HepG2 (cell line): ENCODE data around the gene SH3BP2. TPM values are rescaled to one million over a fixed set of nuclear protein-coding genes. Genes with fewer than 3 reads are reported as not detected.
A peak's percentile ranks its signal among the peaks of the same experiment; 100 is the strongest.

Experiments used
- CENPX ChIP-seq: sonication (generic); formaldehyde crosslinking; IDR thresholded peaks from 2 replicates; pipeline ENCODE4 v1.9.0; 2021; ENCODE audit warnings: mild to moderate bottlenecking, missing genetic modification reagents, moderate library complexity
- ELF1 ChIP-seq: sonication (generic); formaldehyde crosslinking; IDR thresholded peaks from 2 replicates; pipeline ENCODE4 v1.4.0; 2020; ENCODE audit warnings: missing genetic modification reagents
- ESRRA ChIP-seq: sonication (generic); formaldehyde crosslinking; IDR thresholded peaks from 2 replicates; pipeline ENCODE4 v1.5.1; 2020; ENCODE audit warnings: mild to moderate bottlenecking, low read depth, missing genetic modification reagents
- KDM5B ChIP-seq: sonication (generic); formaldehyde crosslinking; IDR thresholded peaks from 2 replicates; pipeline ENCODE4 v1.4.0; 2020; ENCODE audit warnings: missing genetic modification reagents, mild to moderate bottlenecking, borderline replicate concordance
- KLF11 ChIP-seq: IDR thresholded peaks from 2 replicates; pipeline ENCODE4 v1.6.1; 2016; ENCODE audit warnings: missing compliant biosample characterization
- MEIS1 ChIP-seq: sonication (generic); formaldehyde crosslinking; IDR thresholded peaks from 2 replicates; pipeline ENCODE4 v1.9.0; 2021; ENCODE audit warnings: mild to moderate bottlenecking, missing genetic modification reagents, moderate library complexity, borderline replicate concordance
- MTA1 ChIP-seq: sonication (generic); formaldehyde crosslinking; IDR thresholded peaks from 2 replicates; pipeline ENCODE4 v1.4.0; 2020; ENCODE audit warnings: missing genetic modification reagents, mild to moderate bottlenecking, borderline replicate concordance
- NCOA2 ChIP-seq: sonication (generic); formaldehyde crosslinking; IDR thresholded peaks from 2 replicates; pipeline ENCODE4 v1.8.0; 2022; ENCODE audit warnings: inconsistent platforms
- PCBP2 ChIP-seq: fragments of 200-400 bp; formaldehyde crosslinking; optimal IDR thresholded peaks from 2 replicates; pipeline ENCODE3; 2018; ENCODE audit warnings: low read length, low read depth; ENCODE audit not compliant: poor library complexity, severe bottlenecking
- SAP130 ChIP-seq: IDR thresholded peaks from 2 replicates; pipeline ENCODE4 v1.6.1; 2016; ENCODE audit warnings: low read depth
- SMC3 ChIP-seq: IDR thresholded peaks from 2 replicates; pipeline ENCODE4 v1.6.1; 2011; ENCODE audit warnings: low read length, improper control_type of control experiment
- TBX3 ChIP-seq: fragments of 450-650 bp; IDR thresholded peaks from 2 replicates; pipeline ENCODE4 v1.6.1; 2017; ENCODE audit warnings: antibody characterized with exemption, mild to moderate bottlenecking, inconsistent platforms, borderline replicate concordance
- ZBTB38 ChIP-seq: sonication (generic); formaldehyde crosslinking; IDR thresholded peaks from 2 replicates; pipeline ENCODE4 v1.5.1; 2020; ENCODE audit warnings: mild to moderate bottlenecking, missing genetic modification reagents
- ZFX ChIP-seq: sonication (generic); formaldehyde crosslinking; IDR thresholded peaks from 2 replicates; pipeline ENCODE4 v1.4.0; 2020; ENCODE audit warnings: mild to moderate bottlenecking, low read depth, missing genetic modification reagents, moderate library complexity
- ZFY ChIP-seq: sonication (generic); formaldehyde crosslinking; IDR thresholded peaks from 2 replicates; pipeline ENCODE4 v1.4.0; 2020; ENCODE audit warnings: missing genetic modification reagents
- ZNF232 ChIP-seq: sonication (generic); formaldehyde crosslinking; IDR thresholded peaks from 2 replicates; pipeline ENCODE4 v1.4.0; 2020; ENCODE audit warnings: missing genetic modification reagents, borderline replicate concordance
- ZNF260 ChIP-seq: sonication (generic); formaldehyde crosslinking; IDR thresholded peaks from 2 replicates; pipeline ENCODE4 v1.4.0; 2020; ENCODE audit warnings: missing genetic modification reagents, low read depth, mild to moderate bottlenecking, borderline replicate concordance
- ZNF263 ChIP-seq: sonication (generic); formaldehyde crosslinking; IDR thresholded peaks from 2 replicates; pipeline ENCODE4 v1.4.0; 2020; ENCODE audit warnings: missing genetic modification reagents
- ZNF737 ChIP-seq: sonication (generic); formaldehyde crosslinking; IDR thresholded peaks from 2 replicates; pipeline ENCODE4 v1.5.0; 2020; ENCODE audit warnings: missing genetic modification reagents, mild to moderate bottlenecking, borderline replicate concordance
- ZNF740 ChIP-seq: sonication (generic); formaldehyde crosslinking; IDR thresholded peaks from 2 replicates; pipeline ENCODE4 v1.4.0; 2020; ENCODE audit warnings: missing genetic modification reagents
- polyA plus RNA-seq, 8 experiments: library from polyadenylated mRNA; depleted of rRNA in 3 of 8; stranded (reverse) in 7 of 8; unstranded in 1 of 8; fragments of >200 nt; fragmentation: Illumina TruSeq in 4 of 8; extraction: Trizol in 4 of 8; gene quantifications; 2 replicates each; pipeline versions ENCODE4 v1.2.1 to v1.2.3, GENCODE V29; 2011 to 2016; ENCODE audit warnings: low read depth in 4 of 8, missing spikeins in 1 of 8, mixed read lengths in 1 of 8; ENCODE audit not compliant: insufficient read depth in 1 of 8
- total RNA-seq, 5 experiments: library from RNA; depleted of rRNA; stranded (reverse); fragments of >200 nt; fragmentation: Illumina TruSeq; extraction: Trizol; gene quantifications; 2 replicates each; pipeline ENCODE4 v1.2.3, GENCODE V29; 2016; ENCODE audit warnings: low read depth in 1 of 5
- TF ChIP-seq, protein P1 (sequence below): sonication (generic); formaldehyde crosslinking; IDR thresholded peaks from 2 replicates; pipeline ENCODE4 v1.8.0; 2022; ENCODE audit warnings: mild to moderate bottlenecking, missing genetic modification reagents, moderate library complexity
- TF ChIP-seq, protein P2 (sequence below): sonication (generic); formaldehyde crosslinking; IDR thresholded peaks from 2 replicates; pipeline ENCODE4 v1.5.1; 2020; ENCODE audit warnings: mild to moderate bottlenecking, missing genetic modification reagents, moderate library complexity
- TF ChIP-seq, protein P3 (sequence below): IDR thresholded peaks from 2 replicates; pipeline ENCODE4 v1.6.1; 2016; ENCODE audit warnings: missing biosample characterization, missing genetic modification reagents, low read depth

Gene SH3BP2
- total and polyA plus RNA-seq, 2 of the 13 experiments (the other 11 are each of a cell fraction or from before 2014, with no cell fraction given): 16.9 to 34.5 TPM

DNA sequence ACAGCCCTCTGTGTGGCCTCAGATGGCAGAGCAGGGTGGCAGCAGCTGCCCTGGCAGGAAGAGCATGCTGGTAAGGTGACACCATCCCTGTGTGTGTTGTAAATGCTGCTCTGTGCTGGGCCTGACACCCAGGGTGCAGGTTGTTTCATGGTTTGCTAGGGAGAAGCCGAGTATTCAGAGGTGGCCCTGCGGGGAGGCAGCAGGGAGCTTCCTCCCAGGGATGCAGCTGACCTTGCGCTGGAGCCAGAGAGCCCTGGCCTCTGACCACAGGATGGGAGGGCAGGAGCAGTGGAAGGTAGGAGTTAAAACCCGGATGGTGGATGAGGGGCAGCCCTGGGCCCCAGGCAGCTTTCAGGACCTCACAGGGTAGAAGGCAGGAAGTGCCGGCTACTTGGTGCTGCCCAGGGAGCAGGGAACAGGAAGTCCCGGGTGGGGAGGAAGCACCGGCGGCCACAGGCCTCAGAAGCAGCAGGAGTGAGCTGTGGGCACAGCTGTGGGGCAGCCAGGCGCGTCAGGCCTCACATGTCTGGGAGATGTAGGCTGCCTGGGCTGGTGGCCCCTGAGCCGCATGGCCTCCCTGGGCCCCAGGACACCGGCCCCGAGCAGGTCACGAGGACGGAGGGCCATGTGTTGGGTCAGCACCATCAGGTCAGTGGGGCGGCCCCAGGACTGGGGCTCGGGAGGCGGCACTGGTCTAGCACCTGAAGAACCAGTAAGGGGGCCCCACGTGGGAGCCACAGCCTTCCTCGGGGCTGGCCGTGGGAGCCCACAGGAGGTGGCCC lies 19.1 kb downstream of the SH3BP2 start (continued):
- TF ChIP-seq, protein P1, sequence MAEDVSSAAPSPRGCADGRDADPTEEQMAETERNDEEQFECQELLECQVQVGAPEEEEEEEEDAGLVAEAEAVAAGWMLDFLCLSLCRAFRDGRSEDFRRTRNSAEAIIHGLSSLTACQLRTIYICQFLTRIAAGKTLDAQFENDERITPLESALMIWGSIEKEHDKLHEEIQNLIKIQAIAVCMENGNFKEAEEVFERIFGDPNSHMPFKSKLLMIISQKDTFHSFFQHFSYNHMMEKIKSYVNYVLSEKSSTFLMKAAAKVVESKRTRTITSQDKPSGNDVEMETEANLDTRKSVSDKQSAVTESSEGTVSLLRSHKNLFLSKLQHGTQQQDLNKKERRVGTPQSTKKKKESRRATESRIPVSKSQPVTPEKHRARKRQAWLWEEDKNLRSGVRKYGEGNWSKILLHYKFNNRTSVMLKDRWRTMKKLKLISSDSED: no peak
- TF ChIP-seq ZNF260 (CRISPR knock-in tag) (0 out of 2 replicates have a peak, but pooled peaks have one; percentile 39), KLF11 (no peak), ESRRA (CRISPR knock-in tag) (0 out of 2 replicates have a peak, but pooled peaks have one; percentile 32), NCOA2 (CRISPR knock-in tag) (0 out of 2 replicates have a peak, but pooled peaks have one; percentile 18), ELF1 (peak; percentile 61), SMC3 (no peak), ZFX (peak; percentile 35; the same call in 1 of the 2 replicates), TBX3 (no peak), ZFY (peak; percentile 28; the same call in 1 of the 2 replicates), ZNF232 (CRISPR knock-in tag) (no peak), PCBP2 (no peak), KDM5B (no peak), MEIS1 (CRISPR knock-in tag) (no peak), ZNF263 (CRISPR knock-in tag) (peak; percentile 44; the same call in 1 of the 2 replicates), MTA1 (no peak), ZNF737 (CRISPR knock-in tag) (no peak), CENPX (CRISPR knock-in tag) (no peak), SAP130 (CRISPR knock-in tag) (peak; percentile 54), ZNF740 (CRISPR knock-in tag) (no peak), ZBTB38 (CRISPR knock-in tag) (peak; percentile 83)
- TF ChIP-seq, protein P2, sequence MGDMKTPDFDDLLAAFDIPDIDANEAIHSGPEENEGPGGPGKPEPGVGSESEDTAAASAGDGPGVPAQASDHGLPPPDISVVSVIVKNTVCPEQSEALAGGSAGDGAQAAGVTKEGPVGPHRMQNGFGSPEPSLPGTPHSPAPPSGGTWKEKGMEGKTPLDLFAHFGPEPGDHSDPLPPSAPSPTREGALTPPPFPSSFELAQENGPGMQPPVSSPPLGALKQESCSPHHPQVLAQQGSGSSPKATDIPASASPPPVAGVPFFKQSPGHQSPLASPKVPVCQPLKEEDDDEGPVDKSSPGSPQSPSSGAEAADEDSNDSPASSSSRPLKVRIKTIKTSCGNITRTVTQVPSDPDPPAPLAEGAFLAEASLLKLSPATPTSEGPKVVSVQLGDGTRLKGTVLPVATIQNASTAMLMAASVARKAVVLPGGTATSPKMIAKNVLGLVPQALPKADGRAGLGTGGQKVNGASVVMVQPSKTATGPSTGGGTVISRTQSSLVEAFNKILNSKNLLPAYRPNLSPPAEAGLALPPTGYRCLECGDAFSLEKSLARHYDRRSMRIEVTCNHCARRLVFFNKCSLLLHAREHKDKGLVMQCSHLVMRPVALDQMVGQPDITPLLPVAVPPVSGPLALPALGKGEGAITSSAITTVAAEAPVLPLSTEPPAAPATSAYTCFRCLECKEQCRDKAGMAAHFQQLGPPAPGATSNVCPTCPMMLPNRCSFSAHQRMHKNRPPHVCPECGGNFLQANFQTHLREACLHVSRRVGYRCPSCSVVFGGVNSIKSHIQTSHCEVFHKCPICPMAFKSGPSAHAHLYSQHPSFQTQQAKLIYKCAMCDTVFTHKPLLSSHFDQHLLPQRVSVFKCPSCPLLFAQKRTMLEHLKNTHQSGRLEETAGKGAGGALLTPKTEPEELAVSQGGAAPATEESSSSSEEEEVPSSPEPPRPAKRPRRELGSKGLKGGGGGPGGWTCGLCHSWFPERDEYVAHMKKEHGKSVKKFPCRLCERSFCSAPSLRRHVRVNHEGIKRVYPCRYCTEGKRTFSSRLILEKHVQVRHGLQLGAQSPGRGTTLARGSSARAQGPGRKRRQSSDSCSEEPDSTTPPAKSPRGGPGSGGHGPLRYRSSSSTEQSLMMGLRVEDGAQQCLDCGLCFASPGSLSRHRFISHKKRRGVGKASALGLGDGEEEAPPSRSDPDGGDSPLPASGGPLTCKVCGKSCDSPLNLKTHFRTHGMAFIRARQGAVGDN (CRISPR knock-in tag): peak; percentile 83
- TF ChIP-seq, protein P3, sequence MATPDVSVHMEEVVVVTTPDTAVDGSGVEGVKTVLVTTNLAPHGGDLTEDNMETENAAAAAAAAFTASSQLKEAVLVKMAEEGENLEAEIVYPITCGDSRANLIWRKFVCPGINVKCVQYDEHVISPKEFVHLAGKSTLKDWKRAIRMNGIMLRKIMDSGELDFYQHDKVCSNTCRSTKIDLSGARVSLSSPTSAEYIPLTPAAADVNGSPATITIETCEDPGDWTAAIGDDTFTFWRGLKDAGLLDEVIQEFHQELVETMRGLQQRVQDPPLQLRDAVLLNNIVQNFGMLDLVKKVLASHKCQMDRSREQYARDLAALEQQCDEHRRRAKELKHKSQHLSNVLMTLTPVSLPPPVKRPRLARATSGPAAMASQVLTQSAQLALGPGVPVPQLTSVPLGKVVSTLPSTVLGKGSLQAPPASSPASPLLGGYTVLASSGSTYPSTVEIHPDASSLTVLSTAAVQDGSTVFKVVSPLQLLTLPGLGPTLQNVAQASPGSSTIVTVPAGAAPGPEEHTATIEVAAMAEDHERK: no peak
